K562 (cell line): Measurements from ENCODE around the gene LRRC26. TPM values are rescaled to one million over a fixed set of nuclear protein-coding genes. Genes with fewer than 3 reads are reported as not detected.

Source experiments
- ARID3B ChIP-seq: fragments of 250-450 bp; sonication (Bioruptor Pico); IDR thresholded peaks from 2 replicates; pipeline ENCODE4 v1.4.0; 2020; ENCODE audit warnings: borderline replicate concordance
- C11orf30 ChIP-seq: fragments of 450-650 bp; IDR thresholded peaks from 2 replicates; pipeline ENCODE4 v1.6.1; 2016; ENCODE audit warnings: low read depth, mild to moderate bottlenecking
- CEBPB ChIP-seq: fragments of 450-650 bp; IDR thresholded peaks from 2 replicates; pipeline ENCODE4 v1.6.1; 2016; ENCODE audit warnings: missing genetic modification characterization, missing compliant biosample characterization
- CHCHD3 ChIP-seq: fragments of 250-450 bp; sonication (Bioruptor Pico); IDR thresholded peaks from 2 replicates; pipeline ENCODE4 v2.1.2; 2022; ENCODE audit warnings: mild to moderate bottlenecking
- DDX20 ChIP-seq: fragments of 450-650 bp; IDR thresholded peaks from 2 replicates; pipeline ENCODE4 v1.6.1; 2016; ENCODE audit warnings: missing genetic modification characterization, low read depth, mild to moderate bottlenecking, missing compliant biosample characterization, moderate library complexity
- EHMT2 ChIP-seq: fragments of 450-650 bp; IDR thresholded peaks from 2 replicates; pipeline ENCODE4 v1.6.1; 2018; ENCODE audit warnings: antibody characterized with exemption
- ESRRA ChIP-seq: fragments of 450-650 bp; IDR thresholded peaks from 2 replicates; pipeline ENCODE4 v1.6.1; 2014; ENCODE audit warnings: low read depth, mild to moderate bottlenecking, moderate library complexity, borderline replicate concordance
- ETV6 ChIP-seq, 3 experiments: fragments of 150-350 bp in 1 of 3; sonication (generic) in 1 of 3; formaldehyde crosslinking in 1 of 3; IDR thresholded peaks; 2 replicates each; pipeline versions ENCODE4 v1.6.1 to v1.8.0; 2014 to 2022; ENCODE audit warnings: borderline replicate concordance in 2 of 3, low read depth in 2 of 3, antibody characterized with exemption in 1 of 3, low read length in 1 of 3, mild to moderate bottlenecking in 1 of 3, missing genetic modification reagents in 1 of 3
- FOXP1 ChIP-seq: sonication (generic); formaldehyde crosslinking; IDR thresholded peaks from 2 replicates; pipeline ENCODE4 v1.8.0; 2022; ENCODE audit warnings: mild to moderate bottlenecking, missing genetic modification reagents
- MEIS2 ChIP-seq: fragments of 450-650 bp; IDR thresholded peaks from 2 replicates; pipeline ENCODE4 v1.6.1; 2014; ENCODE audit warnings: mild to moderate bottlenecking; ENCODE audit not compliant: partially characterized antibody
- NELFE ChIP-seq: IDR thresholded peaks from 2 replicates; pipeline ENCODE4 v1.6.1; 2011; ENCODE audit warnings: mild to moderate bottlenecking; ENCODE audit not compliant: insufficient read depth, insufficient read length
- PHF8 ChIP-seq: fragments of 200-600 bp; sonication (generic); IDR thresholded peaks from 2 replicates; pipeline ENCODE4 v1.6.1; 2012; ENCODE audit warnings: mixed run types, mild to moderate bottlenecking, inconsistent platforms, low read length, moderate library complexity, borderline replicate concordance
- RBFOX2 ChIP-seq: fragments of 200-400 bp; formaldehyde crosslinking; IDR thresholded peaks from 2 replicates; pipeline ENCODE4 v1.6.1; 2017; ENCODE audit warnings: low read depth, mild to moderate bottlenecking, low read length, moderate library complexity
- RBM15 ChIP-seq: fragments of 200-400 bp; formaldehyde crosslinking; IDR thresholded peaks from 2 replicates; pipeline ENCODE4 v1.6.1; 2018; ENCODE audit warnings: mild to moderate bottlenecking, low read length, moderate library complexity; ENCODE audit not compliant: insufficient read depth
- RUNX1 ChIP-seq: sonication (generic); IDR thresholded peaks from 2 replicates; pipeline ENCODE4 v1.6.1; 2016; ENCODE audit warnings: antibody characterized with exemption, low read depth
- SIN3B ChIP-seq: fragments of 450-650 bp; IDR thresholded peaks from 2 replicates; pipeline ENCODE4 v1.6.1; 2017; ENCODE audit warnings: low read depth, mild to moderate bottlenecking, moderate library complexity
- SRSF1 ChIP-seq: fragments of 200-400 bp; formaldehyde crosslinking; IDR thresholded peaks from 2 replicates; pipeline ENCODE4 v1.6.1; 2017; ENCODE audit warnings: mild to moderate bottlenecking, low read depth, low read length, moderate library complexity
- TARDBP ChIP-seq: fragments of 450-650 bp; IDR thresholded peaks from 2 replicates; pipeline ENCODE4 v1.6.1; 2016
- TGIF2 ChIP-seq: sonication (generic); formaldehyde crosslinking; IDR thresholded peaks from 2 replicates; pipeline ENCODE4 v1.8.1; 2022; ENCODE audit warnings: mild to moderate bottlenecking, missing genetic modification reagents, moderate library complexity
- ZNF134 ChIP-seq: fragments of 250-450 bp; sonication (Bioruptor Pico); conservative IDR thresholded peaks from 2 replicates; pipeline ENCODE4 v1.4.0; 2020
- ZNF143 ChIP-seq: sonication (generic); formaldehyde crosslinking; IDR thresholded peaks from 2 replicates; pipeline ENCODE4 v1.9.0; 2022; ENCODE audit warnings: mild to moderate bottlenecking, missing genetic modification reagents
- ZNF57 ChIP-seq: fragments of 450-650 bp; formaldehyde crosslinking; IDR thresholded peaks from 2 replicates; pipeline ENCODE4 v1.4.0; 2020; ENCODE audit warnings: mild to moderate bottlenecking, moderate library complexity
- ZNF766 ChIP-seq: fragments of 200-800 bp; sonication (Bioruptor generic); conservative IDR thresholded peaks from 2 replicates; pipeline ENCODE4 v1.6.1; 2016; ENCODE audit warnings: missing genetic modification characterization, missing compliant biosample characterization
- ZNF77 ChIP-seq: fragments of 250-450 bp; sonication (Bioruptor Pico); IDR thresholded peaks from 2 replicates; pipeline ENCODE4 v1.5.0; 2020
- ZNF830 ChIP-seq: fragments of 250-450 bp; sonication (Bioruptor Pico); IDR thresholded peaks from 2 replicates; pipeline ENCODE4 v1.5.0; 2021; ENCODE audit warnings: mild to moderate bottlenecking
- polyA plus RNA-seq, 8 experiments: library from polyadenylated mRNA; depleted of rRNA in 4 of 8; stranded (reverse) in 5 of 8; unstranded in 3 of 8; fragments of >200 nt; fragmentation: Nextera tagmentation in 2 of 8; fragmentation: Illumina TruSeq in 1 of 8; extraction: Ambion mirVana in 2 of 8; extraction: Trizol in 1 of 8; gene quantifications; 2 replicates each; pipeline versions ENCODE4 v1.2.1 to v1.2.3, GENCODE V29; 2011 to 2014; ENCODE audit warnings: inconsistent platforms in 1 of 8, missing spikeins in 1 of 8
- total RNA-seq, 7 experiments: library from RNA; depleted of rRNA in 6 of 7; stranded (reverse); fragments of >200 nt in 6 of 7; fragmentation: Illumina TruSeq in 2 of 7; extraction: Trizol in 2 of 7; gene quantifications; 2 replicates each; pipeline versions ENCODE4 v1.2.1 to v1.2.3, GENCODE V29; 2011 to 2021; ENCODE audit warnings: low replicate concordance in 1 of 7
- TF ChIP-seq, protein P1 (sequence below): fragments of 450-650 bp; IDR thresholded peaks from 2 replicates; pipeline ENCODE4 v1.6.1; 2018; ENCODE audit warnings: mild to moderate bottlenecking, low read depth; ENCODE audit not compliant: partially characterized antibody

LRRC26 gene
- total and polyA plus RNA-seq, 9 of the 15 experiments (the other 6 are each of a cell fraction or from before 2014, with no cell fraction given): not detected

GRCh38 chr9:137200311-137201204, 30.7 kb upstream of the LRRC26 start, which contains the start of gene TPRN (continued):
- no peak for TF ChIP-seq SRSF1
- TF ChIP-seq NELFE: no peak
- no peak for TF ChIP-seq ARID3B (CRISPR knock-in tag)
- TF ChIP-seq RBFOX2: peak; percentile 93
- TF ChIP-seq, protein P1, sequence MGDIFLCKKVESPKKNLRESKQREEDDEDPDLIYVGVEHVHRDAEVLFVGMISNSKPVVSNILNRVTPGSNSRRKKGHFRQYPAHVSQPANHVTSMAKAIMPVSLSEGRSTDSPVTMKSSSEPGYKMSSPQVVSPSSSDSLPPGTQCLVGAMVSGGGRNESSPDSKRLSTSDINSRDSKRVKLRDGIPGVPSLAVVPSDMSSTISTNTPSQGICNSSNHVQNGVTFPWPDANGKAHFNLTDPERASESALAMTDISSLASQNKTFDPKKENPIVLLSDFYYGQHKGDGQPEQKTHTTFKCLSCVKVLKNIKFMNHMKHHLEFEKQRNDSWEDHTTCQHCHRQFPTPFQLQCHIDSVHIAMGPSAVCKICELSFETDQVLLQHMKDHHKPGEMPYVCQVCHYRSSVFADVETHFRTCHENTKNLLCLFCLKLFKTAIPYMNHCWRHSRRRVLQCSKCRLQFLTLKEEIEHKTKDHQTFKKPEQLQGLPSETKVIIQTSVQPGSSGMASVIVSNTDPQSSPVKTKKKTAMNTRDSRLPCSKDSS: no peak
- TF ChIP-seq FOXP1 (CRISPR knock-in tag): no peak
- TF ChIP-seq RBM15: no peak
- TF ChIP-seq EHMT2: no peak
- no peak for TF ChIP-seq TARDBP
- TF ChIP-seq PHF8: peak; percentile 81; the same call in 1 of the 2 replicates
- no peak for TF ChIP-seq ZNF134 (CRISPR knock-in tag)
- no peak for TF ChIP-seq MEIS2
- 0 out of 2 replicates have a peak, but pooled peaks have one; percentile 27 for TF ChIP-seq ZNF766 (CRISPR knock-in tag)
- TF ChIP-seq RUNX1: no peak
- TF ChIP-seq ETV6 (IDR thresholded peaks at IDR 0.05; ENCODE audit: borderline replicate concordance in 1 of 2, low read depth in 2 of 2, low read length in 1 of 2): no peak
- TF ChIP-seq ETV6 (CRISPR knock-in tag; IDR thresholded peaks at IDR 0.05; ENCODE audit: borderline replicate concordance): no peak
- no peak for TF ChIP-seq DDX20
- TF ChIP-seq CHCHD3 (CRISPR knock-in tag): no peak
- TF ChIP-seq CEBPB: no peak
- no peak for TF ChIP-seq ZNF77
- no peak for TF ChIP-seq ZNF57
- peak; percentile 99 for TF ChIP-seq ESRRA
- TF ChIP-seq TGIF2 (CRISPR knock-in tag): no peak
- no peak for TF ChIP-seq ZNF143
- TF ChIP-seq SIN3B: peak; percentile 68
- no peak; the same call in 1 of the 2 replicates for TF ChIP-seq C11orf30
- TF ChIP-seq ZNF830 (CRISPR knock-in tag): no peak
